Liver (tissue), 9 donors: Measurements from ENCODE around the gene OCA2. TPM values are rescaled to one million over a fixed set of nuclear protein-coding genes. Genes with fewer than 3 reads are reported as not detected.

Source experiments
- DNase-seq: peaks from one replicate; pipeline ENCODE4 v3.0.0-alpha.2; 2017; ENCODE audit warnings: low spot score
- H3K27ac ChIP-seq, 2 donors: one replicate each; pipeline ENCODE4 v1.7.0; 2013; ENCODE audit warnings: inconsistent platforms in 2 of 2, low read length in 2 of 2, control low read depth in 1 of 2, low read depth in 1 of 2, mild to moderate bottlenecking in 1 of 2
- H3K27me3 ChIP-seq, 4 donors: one replicate each; pipeline versions ENCODE4 v1.6.1 to v1.7.0; 2013; ENCODE audit warnings: low read length in 3 of 4, inconsistent platforms in 1 of 4, mild to moderate bottlenecking in 1 of 4, moderate library complexity in 1 of 4; ENCODE audit not compliant: control insufficient read depth in 4 of 4, insufficient read depth in 4 of 4
- H3K36me3 ChIP-seq, 4 donors: one replicate each; pipeline versions ENCODE4 v1.6.1 to v1.7.0; 2013; ENCODE audit warnings: low read length in 3 of 4, mild to moderate bottlenecking in 3 of 4, low read depth in 1 of 4, moderate library complexity in 1 of 4; ENCODE audit not compliant: control insufficient read depth in 4 of 4, insufficient read depth in 3 of 4
- H3K4me1 ChIP-seq, 4 donors: one replicate each; pipeline versions ENCODE4 v1.6.1 to v1.7.0; 2013; ENCODE audit warnings: low read length in 3 of 4, mild to moderate bottlenecking in 3 of 4, moderate library complexity in 1 of 4; ENCODE audit not compliant: control insufficient read depth in 4 of 4, insufficient read depth in 4 of 4
- H3K4me3 ChIP-seq, 3 donors: one replicate each; pipeline versions ENCODE4 v1.6.1 to v1.7.0; 2013; ENCODE audit warnings: low read length in 3 of 3, control low read depth in 1 of 3, low read depth in 1 of 3, mild to moderate bottlenecking in 1 of 3
- H3K9ac ChIP-seq, 2 donors: one replicate each; pipeline ENCODE4 v1.7.0; 2013; ENCODE audit warnings: low read length in 2 of 2, mild to moderate bottlenecking in 2 of 2, moderate library complexity in 2 of 2, control low read depth in 1 of 2, low read depth in 1 of 2
- H3K9me3 ChIP-seq, 4 donors: one replicate each; pipeline versions ENCODE4 v1.6.1 to v1.7.0; 2013; ENCODE audit warnings: low read length in 3 of 4; ENCODE audit not compliant: control insufficient read depth in 4 of 4
- ATF3 ChIP-seq: IDR thresholded peaks from 2 replicates; pipeline ENCODE4 v1.6.1; 2016; ENCODE audit warnings: antibody characterized with exemption
- CTCF ChIP-seq: fragments of 150-350 bp; IDR thresholded peaks from 2 replicates; pipeline ENCODE4 v1.5.1; 2017; ENCODE audit warnings: improper control_type of control experiment, low read depth, low read length; ENCODE audit not compliant: missing input control
- EGR1 ChIP-seq, 2 donors: IDR thresholded peaks; 2 replicates each; pipeline ENCODE4 v1.6.1; 2016 to 2018; ENCODE audit warnings: antibody characterized with exemption in 2 of 2, low read depth in 2 of 2
- FOXA1 ChIP-seq: IDR thresholded peaks from 2 replicates; pipeline ENCODE4 v1.6.1; 2016; ENCODE audit warnings: antibody characterized with exemption
- FOXA2 ChIP-seq: IDR thresholded peaks from 2 replicates; pipeline ENCODE4 v1.6.1; 2016; ENCODE audit warnings: antibody characterized with exemption
- GABPA ChIP-seq, 2 donors: IDR thresholded peaks in 1 of 2; conservative IDR thresholded peaks in 1 of 2; 2 replicates each; pipeline ENCODE4 v1.6.1; 2016; ENCODE audit warnings: antibody characterized with exemption in 2 of 2, mild to moderate bottlenecking in 1 of 2, moderate library complexity in 1 of 2
- HNF4G ChIP-seq: IDR thresholded peaks from 2 replicates; pipeline ENCODE4 v1.6.1; 2016; ENCODE audit warnings: antibody characterized with exemption
- JUND ChIP-seq, 2 donors: IDR thresholded peaks; 2 replicates each; pipeline ENCODE4 v1.6.1; 2016; ENCODE audit warnings: antibody characterized with exemption in 2 of 2
- MAX ChIP-seq: IDR thresholded peaks from 2 replicates; pipeline ENCODE4 v1.6.1; 2016; ENCODE audit warnings: antibody characterized with exemption
- NR2F2 ChIP-seq: IDR thresholded peaks from 2 replicates; pipeline ENCODE4 v1.6.1; 2016; ENCODE audit warnings: antibody characterized with exemption
- RAD21 ChIP-seq, 2 donors: IDR thresholded peaks; 2 replicates each; pipeline ENCODE4 v1.6.1; 2016; ENCODE audit warnings: antibody characterized with exemption in 2 of 2, mild to moderate bottlenecking in 2 of 2
- REST ChIP-seq: IDR thresholded peaks from 2 replicates; pipeline ENCODE4 v1.6.1; 2016; ENCODE audit warnings: antibody characterized with exemption, mild to moderate bottlenecking
- RXRA ChIP-seq, 2 donors: IDR thresholded peaks; 2 replicates each; pipeline ENCODE4 v1.6.1; 2017 to 2018; ENCODE audit warnings: antibody characterized with exemption in 2 of 2, mild to moderate bottlenecking in 1 of 2
- SP1 ChIP-seq: IDR thresholded peaks from 2 replicates; pipeline ENCODE4 v1.6.1; 2018; ENCODE audit warnings: antibody characterized with exemption, mild to moderate bottlenecking
- TAF1 ChIP-seq: conservative IDR thresholded peaks from 2 replicates; pipeline ENCODE4 v1.6.1; 2016; ENCODE audit warnings: antibody characterized with exemption, mild to moderate bottlenecking
- YY1 ChIP-seq: IDR thresholded peaks from 2 replicates; pipeline ENCODE4 v1.6.1; 2016; ENCODE audit warnings: antibody characterized with exemption, mild to moderate bottlenecking
- ZBTB33 ChIP-seq: IDR thresholded peaks from 2 replicates; pipeline ENCODE4 v1.6.1; 2016; ENCODE audit warnings: antibody characterized with exemption
- WGBS: extraction: QIAGEN DNeasy Blood & Tissue Kit; methylation state at CpG from one replicate; pipeline ENCODE4 v1.1.7; 2013; 5-methylcytosine and 5-hydroxymethylcytosine counted together
- polyA plus RNA-seq, 2 donors: library from polyadenylated mRNA; stranded (reverse) in 1 of 2; unstranded in 1 of 2; fragments of 200-250 nt in 1 of 2; fragments of >200 nt in 1 of 2; fragmentation: Nextera tagmentation in 1 of 2; extraction: Ambion mirVana in 1 of 2; gene quantifications; one replicate each; pipeline versions ENCODE4 v1.2.1 to v1.2.3, GENCODE V29; 2013 to 2015
- total RNA-seq, 2 donors: library from RNA; depleted of rRNA; stranded (reverse); fragments of >200 nt; gene quantifications; one replicate each; pipeline ENCODE4 v1.2.3, GENCODE V29; 2014
- donor health status: healthy.
- donor health status: healthy.
- donor health status: healthy.
- donor health status: healthy.
- donor health status: healthy.

Gene OCA2
- total and polyA plus RNA-seq, 4 donors, result 0.02 to 0.56 (median 0.15) TPM

GRCh38 chr15:27832237-27832596, 266.9 kb downstream of the OCA2 start:
- H3K27me3 ChIP-seq, result no peaks in the 10 kb centered on the region
- WGBS, result 84% methylated on average over 7 of the region's 7 CpGs
- DNase-seq, result no peak

More at GRCh38 chr15:27832237-27832596, 266.9 kb downstream of the OCA2 start:
- Histone ChIP-seq H3K9me3 (no peaks in the 10 kb centered on the region), H3K4me1 (no peaks in the 10 kb centered on the region), H3K9ac (no peak overlapping the region), H3K36me3 (no peaks in the 10 kb centered on the region), H3K4me3 (no peak overlapping the region), H3K27ac (no peak overlapping the region)
- TF ChIP-seq TAF1, result no peak
- TF ChIP-seq GABPA (IDR thresholded peaks at IDR 0.05 in 1 of 2, conservative IDR thresholded peaks at IDR 0.05 in 1 of 2), result no peak
- no peak for TF ChIP-seq RAD21 (IDR thresholded peaks at IDR 0.05)
- no peak for TF ChIP-seq NR2F2
- TF ChIP-seq RXRA (IDR thresholded peaks at IDR 0.05), result no peak
- no peak for TF ChIP-seq REST
- no peak for TF ChIP-seq HNF4G
- TF ChIP-seq FOXA2, result no peak
- TF ChIP-seq FOXA1, result no peak
- no peak for TF ChIP-seq YY1
- TF ChIP-seq ZBTB33, result no peak
- TF ChIP-seq ATF3, result no peak
- TF ChIP-seq CTCF, result no peak
- TF ChIP-seq EGR1 (IDR thresholded peaks at IDR 0.05; ENCODE audit: low read depth in 2 of 2), result no peak
- no peak for TF ChIP-seq MAX
- no peak for TF ChIP-seq SP1
- no peak for TF ChIP-seq JUND (IDR thresholded peaks at IDR 0.05)
